HepG2 (cell line): ENCODE results near the gene GAREM1. TPM values are rescaled to one million over a fixed set of nuclear protein-coding genes. Genes with fewer than 3 reads are reported as not detected.

Experiments
- ARID5B ChIP-seq: IDR thresholded peaks from 2 replicates; pipeline ENCODE4 v1.4.0; 2020; ENCODE audit warnings: mild to moderate bottlenecking, missing genetic modification reagents
- BCL6 ChIP-seq: IDR thresholded peaks from 2 replicates; pipeline ENCODE4 v1.6.1; 2016; ENCODE audit warnings: missing genetic modification reagents, missing compliant biosample characterization
- CBFB ChIP-seq: sonication (generic); formaldehyde crosslinking; IDR thresholded peaks from 2 replicates; pipeline ENCODE4 v1.4.0; 2020; ENCODE audit warnings: missing genetic modification reagents
- CEBPG ChIP-seq: IDR thresholded peaks from 2 replicates; pipeline ENCODE4 v1.6.1; 2016
- ELF3 ChIP-seq: IDR thresholded peaks from 2 replicates; pipeline ENCODE4 v1.6.1; 2016; ENCODE audit warnings: missing genetic modification reagents, missing compliant biosample characterization
- FOSL2 ChIP-seq: sonication (generic); formaldehyde crosslinking; IDR thresholded peaks from 2 replicates; pipeline ENCODE4 v1.4.0; 2020; ENCODE audit warnings: missing genetic modification reagents
- FOXA1 ChIP-seq, 2 experiments: fragments of 450-650 bp in 1 of 2; sonication (generic) in 1 of 2; formaldehyde crosslinking in 1 of 2; IDR thresholded peaks; 2 replicates each; pipeline versions ENCODE4 v1.4.0 to v1.6.1; 2016 to 2020; ENCODE audit warnings: missing genetic modification reagents in 1 of 2
- GATAD2A ChIP-seq: IDR thresholded peaks from 2 replicates; pipeline ENCODE4 v1.6.1; 2016
- HNF4A ChIP-seq: sonication (generic); formaldehyde crosslinking; IDR thresholded peaks from 2 replicates; pipeline ENCODE4 v1.4.0; 2020; ENCODE audit warnings: missing genetic modification reagents
- KLF11 ChIP-seq: IDR thresholded peaks from 2 replicates; pipeline ENCODE4 v1.6.1; 2016; ENCODE audit warnings: missing compliant biosample characterization
- MAZ ChIP-seq, 2 experiments: sonication (generic) in 1 of 2; formaldehyde crosslinking in 1 of 2; IDR thresholded peaks; 2 replicates each; pipeline versions ENCODE4 v1.5.0 to v1.6.1; 2012 to 2020; ENCODE audit warnings: low read depth in 2 of 2, mild to moderate bottlenecking in 2 of 2, borderline replicate concordance in 1 of 2, improper control_type of control experiment in 1 of 2, low read length in 1 of 2, missing genetic modification reagents in 1 of 2, moderate library complexity in 1 of 2
- MED13 ChIP-seq: sonication (generic); formaldehyde crosslinking; IDR thresholded peaks from 2 replicates; pipeline ENCODE4 v1.5.0; 2020; ENCODE audit warnings: missing genetic modification reagents
- NCOA2 ChIP-seq: sonication (generic); formaldehyde crosslinking; IDR thresholded peaks from 2 replicates; pipeline ENCODE4 v1.8.0; 2022; ENCODE audit warnings: inconsistent platforms
- NFKB2 ChIP-seq: sonication (generic); formaldehyde crosslinking; IDR thresholded peaks from 2 replicates; pipeline ENCODE4 v1.4.0; 2020; ENCODE audit warnings: missing genetic modification reagents, borderline replicate concordance
- NR2F2 ChIP-seq: IDR thresholded peaks from 2 replicates; pipeline ENCODE4 v1.6.1; 2012; ENCODE audit warnings: low read depth, inconsistent platforms, borderline replicate concordance
- PRMT3 ChIP-seq: sonication (generic); formaldehyde crosslinking; IDR thresholded peaks from 2 replicates; pipeline ENCODE4 v1.8.1; 2022; ENCODE audit warnings: low read depth, mild to moderate bottlenecking, moderate library complexity, missing genetic modification reagents, borderline replicate concordance
- RARA ChIP-seq: IDR thresholded peaks from 2 replicates; pipeline ENCODE4 v1.6.1; 2016; ENCODE audit warnings: missing genetic modification reagents, missing compliant biosample characterization
- RXRB ChIP-seq: IDR thresholded peaks from 2 replicates; pipeline ENCODE4 v1.6.1; 2016; ENCODE audit warnings: borderline replicate concordance, missing genetic modification reagents, missing compliant biosample characterization
- SRY ChIP-seq: sonication (generic); formaldehyde crosslinking; IDR thresholded peaks from 2 replicates; pipeline ENCODE4 v1.8.0; 2022; ENCODE audit warnings: mild to moderate bottlenecking, missing genetic modification reagents
- SUZ12 ChIP-seq: fragments of 150-350 bp; IDR thresholded peaks from 2 replicates; pipeline ENCODE4 v1.6.1; 2014; ENCODE audit warnings: low read depth, low read length
- TBX2 ChIP-seq: sonication (generic); formaldehyde crosslinking; IDR thresholded peaks from 2 replicates; pipeline ENCODE4 v1.5.0; 2020; ENCODE audit warnings: missing genetic modification reagents, mild to moderate bottlenecking, borderline replicate concordance
- ZNF292 ChIP-seq: sonication (generic); formaldehyde crosslinking; IDR thresholded peaks from 2 replicates; pipeline ENCODE4 v1.8.1; 2022; ENCODE audit warnings: mild to moderate bottlenecking, low read depth, missing genetic modification reagents, borderline replicate concordance
- ZNF329 ChIP-seq: sonication (generic); formaldehyde crosslinking; IDR thresholded peaks from 2 replicates; pipeline ENCODE4 v1.9.0; 2021; ENCODE audit warnings: low read depth, mild to moderate bottlenecking, missing genetic modification reagents
- ZNF446 ChIP-seq: sonication (generic); formaldehyde crosslinking; IDR thresholded peaks from 2 replicates; pipeline ENCODE4 v1.5.0; 2020; ENCODE audit warnings: mild to moderate bottlenecking, missing genetic modification reagents
- ZNF597 ChIP-seq: sonication (generic); formaldehyde crosslinking; IDR thresholded peaks from 2 replicates; pipeline ENCODE4 v1.5.0; 2020; ENCODE audit warnings: missing genetic modification reagents
- ZNF598 ChIP-seq: sonication (generic); formaldehyde crosslinking; IDR thresholded peaks from 2 replicates; pipeline ENCODE4 v1.5.1; 2020; ENCODE audit warnings: mild to moderate bottlenecking, missing genetic modification reagents, borderline replicate concordance
- ZNF629 ChIP-seq: sonication (generic); formaldehyde crosslinking; conservative IDR thresholded peaks from 2 replicates; pipeline ENCODE4 v1.5.0; 2020; ENCODE audit warnings: missing genetic modification reagents
- ZNF709 ChIP-seq: sonication (generic); formaldehyde crosslinking; IDR thresholded peaks from 2 replicates; pipeline ENCODE4 v1.5.0; 2020; ENCODE audit warnings: mild to moderate bottlenecking, missing genetic modification reagents
- ZNF790 ChIP-seq: sonication (generic); formaldehyde crosslinking; IDR thresholded peaks from 2 replicates; pipeline ENCODE4 v1.8.0; 2022; ENCODE audit warnings: missing genetic modification reagents, mild to moderate bottlenecking, borderline replicate concordance
- ZSCAN31 ChIP-seq: sonication (generic); formaldehyde crosslinking; IDR thresholded peaks from 2 replicates; pipeline ENCODE4 v1.5.0; 2020; ENCODE audit warnings: low read depth, mild to moderate bottlenecking, missing genetic modification reagents
- polyA plus RNA-seq, 8 experiments: library from polyadenylated mRNA; depleted of rRNA in 3 of 8; stranded (reverse) in 7 of 8; unstranded in 1 of 8; fragments of >200 nt; fragmentation: Illumina TruSeq in 4 of 8; extraction: Trizol in 4 of 8; gene quantifications; 2 replicates each; pipeline versions ENCODE4 v1.2.1 to v1.2.3, GENCODE V29; 2011 to 2016; ENCODE audit warnings: low read depth in 4 of 8, missing spikeins in 1 of 8, mixed read lengths in 1 of 8; ENCODE audit not compliant: insufficient read depth in 1 of 8
- total RNA-seq, 5 experiments: library from RNA; depleted of rRNA; stranded (reverse); fragments of >200 nt; fragmentation: Illumina TruSeq; extraction: Trizol; gene quantifications; 2 replicates each; pipeline ENCODE4 v1.2.3, GENCODE V29; 2016; ENCODE audit warnings: low read depth in 1 of 5

GAREM1 gene
- total and polyA plus RNA-seq, 2 of the 13 experiments (the other 11 are each of a cell fraction or from before 2014, with no cell fraction given), result 2.5 to 2.9 TPM

GRCh38 chr18:32378705-32379104 lies 92.0 kb downstream of the GAREM1 start (continued):
- peak; percentile 51 for TF ChIP-seq ARID5B (CRISPR knock-in tag)
- no peak for TF ChIP-seq PRMT3 (CRISPR knock-in tag)
- TF ChIP-seq ZNF329 (CRISPR knock-in tag), result no peak
- TF ChIP-seq ZSCAN31 (CRISPR knock-in tag), result no peak
- no peak for TF ChIP-seq ZNF598 (CRISPR knock-in tag)
- TF ChIP-seq NFKB2 (CRISPR knock-in tag), result no peak
- TF ChIP-seq GATAD2A (CRISPR knock-in tag), result 0 out of 2 replicates have a peak, but pooled peaks have one; percentile 19
- no peak for TF ChIP-seq MAZ (IDR thresholded peaks at IDR 0.05; ENCODE audit: borderline replicate concordance, low read depth, low read length)
- TF ChIP-seq MAZ (CRISPR knock-in tag; IDR thresholded peaks at IDR 0.05; ENCODE audit: low read depth), result no peak
- no peak for TF ChIP-seq SUZ12
- no peak for TF ChIP-seq SRY (CRISPR knock-in tag)
- TF ChIP-seq TBX2 (CRISPR knock-in tag), result no peak
- TF ChIP-seq MED13 (CRISPR knock-in tag), result no peak
- TF ChIP-seq ZNF629 (CRISPR knock-in tag), result no peak
- no peak for TF ChIP-seq KLF11 (CRISPR knock-in tag)
- TF ChIP-seq ZNF709 (CRISPR knock-in tag), result no peak
- no peak for TF ChIP-seq NR2F2
- no peak for TF ChIP-seq ZNF292 (CRISPR knock-in tag)
- no peak for TF ChIP-seq BCL6 (CRISPR knock-in tag)
- no peak for TF ChIP-seq FOXA1 (IDR thresholded peaks at IDR 0.05)
- TF ChIP-seq FOXA1 (CRISPR knock-in tag; IDR thresholded peaks at IDR 0.05), result no peak
- TF ChIP-seq FOSL2, result peak; percentile 63
- peak; percentile 27; the same call in 1 of the 2 replicates for TF ChIP-seq HNF4A (CRISPR knock-in tag)
- no peak for TF ChIP-seq ELF3 (CRISPR knock-in tag)
- TF ChIP-seq RXRB, result 0 out of 2 replicates have a peak, but pooled peaks have one; percentile 20
- TF ChIP-seq ZNF446, result no peak
- TF ChIP-seq CBFB (CRISPR knock-in tag), result no peak
- TF ChIP-seq NCOA2 (CRISPR knock-in tag), result 0 out of 2 replicates have a peak, but pooled peaks have one; percentile 20
- TF ChIP-seq RARA (CRISPR knock-in tag), result peak; percentile 67
- peak; percentile 28; the same call in 1 of the 2 replicates for TF ChIP-seq CEBPG (CRISPR knock-in tag)
- TF ChIP-seq ZNF597, result no peak
- TF ChIP-seq ZNF790 (CRISPR knock-in tag), result no peak
